NCI-H1436 treated with DMSO at 0.1 percent for 48 hours (cell line): ENCODE data around the gene FREM3.
"Not testable (repeated sequence)": the region's sequence is repeated elsewhere in the genome, so short reads cannot be mapped to it uniquely, and the experiment has no call there.

Experiments used
- DNase-seq: peaks from one replicate; lab custom pipeline; 2025; lab: John Stamatoyannopoulos, UW

Gene FREM3

GRCh38 chr4:143700416-143701352 is at the start of gene FREM3:
Gene FREM3, minus strand, starts transcription at chr4:143700675. Its CDS starts 0 bp downstream, at chr4:143700675.
- DNase-seq: no peak

GRCh38 chr4:143745874-143746273 is 45.4 kb upstream of the FREM3 start:
- DNase-seq: no peak

DNA sequence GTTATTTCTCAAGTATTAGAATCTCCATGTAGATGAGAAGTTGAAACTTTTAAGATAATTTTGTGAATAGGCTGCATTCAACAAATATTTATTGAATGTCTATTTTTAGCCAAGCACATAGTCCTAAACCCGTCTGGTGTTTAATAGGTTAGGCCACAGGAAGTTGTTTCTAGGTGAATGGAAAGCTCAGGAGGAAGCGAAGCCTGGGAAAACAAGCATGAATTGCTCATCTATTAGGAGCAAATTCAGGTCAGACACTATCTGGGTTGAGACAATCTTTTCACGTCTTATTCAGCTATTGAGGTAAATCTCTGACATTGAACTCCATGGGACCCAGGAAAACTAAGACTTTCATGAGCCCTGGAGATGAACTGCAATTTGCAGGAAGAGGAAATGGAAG is 43.1 kb upstream of the FREM3 start:
- DNase-seq: no peak

GRCh38 chr4:143742834-143743233 is 42.4 kb upstream of the FREM3 start:
- DNase-seq: no peak

DNA sequence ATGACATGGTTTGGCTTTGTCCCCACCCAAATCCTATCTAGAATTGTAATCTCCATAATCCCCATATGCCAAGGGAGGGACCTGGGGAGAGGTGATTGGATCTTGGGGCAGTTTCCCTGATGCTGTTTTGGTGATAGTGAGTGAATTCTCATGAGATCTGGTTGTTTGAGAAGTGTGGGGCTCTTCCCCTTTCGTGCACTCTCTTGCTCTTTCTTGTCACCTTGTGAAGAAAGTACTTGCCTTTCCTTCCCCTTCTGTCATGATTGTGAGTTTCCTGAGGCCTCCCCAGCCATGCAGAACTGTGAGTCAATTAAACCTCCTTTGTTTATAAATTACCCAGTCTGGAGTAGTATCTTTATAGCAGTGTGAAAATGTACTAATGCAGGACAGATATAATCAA is 36.4 kb upstream of the FREM3 start:
- no peak for DNase-seq

DNA sequence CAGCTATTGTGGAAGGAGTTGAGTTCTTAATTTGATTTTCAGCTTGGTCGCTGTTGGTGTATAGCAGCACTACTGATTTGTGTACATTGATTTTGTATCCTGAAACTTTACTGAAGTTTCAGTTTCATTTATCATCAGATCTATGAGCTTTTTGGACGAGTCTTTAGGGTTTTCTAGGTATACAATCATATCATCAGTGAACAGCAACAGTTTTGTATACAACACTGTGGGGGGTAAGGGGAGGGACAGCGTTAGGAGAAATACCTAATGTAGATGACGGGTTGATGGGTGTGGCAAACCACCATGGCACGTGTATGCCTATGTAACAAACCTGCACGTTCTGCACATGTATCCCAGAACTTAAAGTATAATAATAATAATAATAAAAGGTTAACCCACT is 35.6 kb upstream of the FREM3 start:
- not testable (repeated sequence) for DNase-seq

GRCh38 chr4:143728166-143728565 is 27.7 kb upstream of the FREM3 start:
- DNase-seq: no peak

DNA sequence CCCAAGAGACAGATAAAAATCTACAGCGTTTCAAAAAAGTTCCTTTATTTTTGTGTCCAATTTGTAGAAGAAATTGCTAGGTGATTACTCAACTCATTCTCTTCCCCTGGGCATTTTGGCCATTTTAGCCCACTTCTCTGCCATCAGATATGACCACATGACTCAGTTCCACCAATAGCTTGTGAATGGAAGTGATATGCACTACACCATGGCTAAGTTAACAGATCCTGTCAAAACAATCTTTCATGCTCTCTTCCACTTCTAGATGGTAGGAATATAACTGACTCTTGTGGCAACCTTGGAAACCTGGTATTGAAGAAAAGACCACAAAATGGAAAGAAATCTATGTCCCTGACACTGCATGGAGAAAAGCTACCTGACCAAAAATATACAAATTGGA is 26.2 kb upstream of the FREM3 start:
- DNase-seq: no peak

GRCh38 chr4:143721317-143721716 is 20.8 kb upstream of the FREM3 start:
- no peak for DNase-seq

- not testable (repeated sequence) for DNase-seq
Observed at GRCh38 chr4:143718748-143719147, 18.3 kb upstream of the FREM3 start.

DNA sequence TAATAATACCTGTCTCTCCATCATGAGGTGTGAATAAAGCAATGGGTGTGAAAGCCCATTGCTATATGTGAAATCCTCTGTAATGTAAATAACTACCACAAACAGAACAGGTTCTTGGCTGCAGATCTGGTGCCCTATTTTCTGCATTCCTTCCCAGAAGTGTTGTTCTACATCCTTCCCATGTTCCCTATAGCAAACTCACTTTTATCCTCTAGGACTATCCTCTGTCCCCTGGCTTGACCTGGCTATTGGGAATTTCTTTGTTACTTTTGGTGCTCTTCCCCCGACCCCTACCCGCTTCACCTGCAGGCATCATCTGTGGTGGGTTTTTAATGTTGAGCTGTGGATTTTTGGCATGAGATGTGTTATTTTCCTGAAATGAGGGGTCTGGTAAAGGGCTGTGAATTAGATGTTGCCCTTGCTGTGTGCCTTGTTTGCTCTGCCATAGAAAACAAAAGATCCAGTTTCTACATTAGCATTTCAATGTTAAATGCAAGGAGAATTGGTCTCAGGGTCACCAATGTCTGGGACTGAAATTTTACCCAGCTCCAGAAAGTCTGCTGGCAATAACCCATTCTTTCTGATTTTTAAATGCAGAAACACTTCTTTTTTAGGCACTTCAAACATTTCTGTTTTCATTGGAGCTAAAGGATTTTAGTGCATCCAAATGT is 13.6 kb upstream of the FREM3 start:
- no peak for DNase-seq

DNA sequence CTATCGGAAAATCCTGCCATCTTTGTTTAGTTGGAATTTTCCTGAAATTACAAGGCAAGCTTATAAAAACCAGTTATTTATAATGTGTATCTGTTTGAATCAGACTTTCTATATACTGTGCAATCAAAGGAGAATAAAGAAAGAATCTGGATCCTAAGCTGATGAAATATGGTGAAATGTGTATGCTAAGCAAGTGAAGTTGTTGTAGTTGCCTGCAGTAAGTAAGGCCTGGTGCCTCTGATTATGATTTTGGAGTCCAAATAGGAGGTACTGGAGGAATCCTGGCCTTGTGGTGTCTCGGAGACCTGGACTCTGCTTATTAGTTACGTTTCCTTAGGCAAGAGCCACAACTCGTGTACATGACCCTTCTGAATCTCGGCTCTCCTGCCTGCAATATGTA is 13.1 kb upstream of the FREM3 start:
- no peak for DNase-seq

GRCh38 chr4:143712155-143712550 is 11.7 kb upstream of the FREM3 start:
- no peak for DNase-seq

DNA sequence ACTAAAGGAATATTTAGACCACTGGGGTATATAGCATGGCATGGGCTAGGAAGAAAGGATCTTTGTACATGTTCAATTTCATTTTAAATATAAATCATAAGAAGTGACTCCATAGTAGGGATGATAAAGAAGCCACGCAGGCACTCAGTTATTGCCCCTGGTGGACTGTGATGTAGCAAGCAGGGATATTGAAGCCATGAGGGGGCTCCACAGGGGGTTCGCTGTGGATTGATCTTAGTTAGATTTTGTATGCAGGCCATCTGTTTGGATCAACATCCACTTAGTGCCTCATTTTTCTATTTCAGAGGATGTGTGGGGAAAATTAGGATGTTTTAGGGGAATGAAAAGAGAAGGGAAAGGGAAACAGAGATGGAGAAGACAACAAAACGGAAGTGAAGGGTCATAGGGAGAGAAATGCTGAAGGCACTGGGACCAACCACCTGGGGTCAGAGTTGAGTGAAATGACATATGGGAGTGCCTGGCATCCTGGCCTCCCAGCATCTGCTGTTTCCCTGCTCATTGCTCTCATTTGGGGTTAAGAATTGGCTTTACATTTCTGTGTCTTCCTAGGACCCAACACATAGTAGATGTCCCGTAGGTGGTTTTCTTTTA is 11.2 kb upstream of the FREM3 start:
- no peak for DNase-seq

DNA sequence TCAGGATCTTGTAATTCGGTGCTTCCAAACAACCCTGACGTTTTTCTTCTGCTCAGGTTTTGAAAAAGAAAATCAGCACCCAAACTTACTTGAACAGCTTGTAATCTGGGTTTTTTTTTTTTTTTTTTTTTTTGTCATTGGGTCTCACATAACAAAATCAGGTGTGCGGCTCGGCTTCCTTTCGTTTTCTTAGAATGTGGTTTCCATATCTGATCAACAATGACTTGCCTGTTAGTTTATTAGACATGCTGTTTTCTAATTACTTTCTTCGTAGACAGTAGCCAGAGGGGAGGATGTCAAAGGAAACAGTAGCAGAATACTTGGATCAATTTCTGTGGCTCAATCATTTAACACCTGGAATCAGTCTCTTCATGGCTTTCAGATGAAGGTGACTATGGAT is 890 bp upstream of the FREM3 start:
- no peak for DNase-seq

DNA sequence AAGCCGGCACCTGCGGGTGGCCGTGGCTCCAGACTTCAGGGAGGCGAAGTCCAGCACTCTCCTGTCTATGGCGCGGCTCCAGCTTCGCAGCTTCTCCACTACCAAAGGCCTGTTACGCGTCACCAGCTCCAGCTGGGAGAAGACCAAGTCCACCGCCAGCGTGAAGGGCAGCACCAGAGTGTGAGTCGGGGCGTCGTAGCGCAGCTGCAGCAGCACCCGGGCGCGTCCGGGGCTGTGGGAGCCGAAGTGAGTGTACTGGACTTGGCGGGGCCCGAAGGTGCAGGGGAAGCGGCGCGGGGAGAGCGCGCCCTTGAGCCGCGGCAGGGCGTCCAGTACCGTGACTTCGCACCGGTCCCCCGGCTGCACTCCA is 444 bp downstream of the FREM3 start:
- DNase-seq: no peak

DNA sequence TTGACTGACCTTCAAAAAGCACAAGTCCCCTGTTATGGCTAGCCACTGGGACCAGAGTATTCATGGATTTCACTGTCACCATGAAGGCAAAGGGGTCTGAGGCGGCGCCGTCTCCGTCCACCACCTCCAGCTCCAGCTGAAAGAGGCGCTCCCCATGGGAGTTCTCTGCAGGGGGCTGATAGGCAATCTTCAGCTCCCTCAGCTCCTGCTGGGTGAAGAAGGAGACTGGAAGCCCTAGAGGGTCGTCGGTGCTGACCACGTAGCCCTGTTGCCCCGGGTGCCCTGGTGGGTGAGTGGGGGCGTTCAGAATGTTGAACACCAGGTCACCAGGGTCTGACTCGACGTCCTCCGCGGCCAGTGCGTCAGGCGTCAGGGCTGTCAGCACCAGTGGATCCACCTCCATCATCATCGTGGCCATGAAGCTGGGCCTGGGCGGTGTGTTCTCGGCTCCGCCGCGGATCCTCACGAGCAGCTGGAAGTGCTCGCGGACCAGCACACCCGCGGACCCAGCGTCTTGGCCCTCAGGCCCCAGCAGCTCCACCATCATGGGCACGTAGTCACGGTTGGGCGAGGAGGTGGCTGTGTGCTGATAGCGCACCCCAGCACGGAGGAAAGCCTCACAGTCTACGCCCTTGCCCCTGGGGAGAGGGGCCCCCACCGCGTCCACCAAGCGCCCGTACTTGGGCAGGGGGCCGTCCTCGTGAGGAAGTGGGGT is 987 bp downstream of the FREM3 start:
- DNase-seq: no peak

GRCh38 chr4:143693856-143694255 is 6.6 kb downstream of the FREM3 start:
- DNase-seq: no peak

DNA sequence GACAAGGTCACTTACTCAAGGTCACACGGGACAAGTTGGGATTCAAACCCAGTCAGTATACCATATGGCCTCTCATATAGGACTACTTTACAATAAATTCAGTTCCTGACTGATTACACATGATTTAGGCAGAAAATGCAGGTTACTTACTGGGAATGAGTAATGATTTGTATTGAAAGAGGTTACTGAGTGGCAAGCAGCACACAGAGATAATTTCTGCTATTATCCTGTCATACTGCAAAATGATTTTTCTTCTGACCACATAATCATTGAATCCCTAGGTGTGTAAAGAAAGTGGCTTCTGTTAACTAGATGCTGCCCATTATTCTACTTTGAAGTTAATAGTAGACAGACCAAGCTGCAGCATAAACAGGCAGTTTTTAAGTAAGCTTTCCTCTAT is 8.2 kb downstream of the FREM3 start:
- no peak for DNase-seq

GRCh38 chr4:143679434-143679833 is 21.0 kb downstream of the FREM3 start:
- no peak for DNase-seq

GRCh38 chr4:143673629-143674028 is 26.8 kb downstream of the FREM3 start:
- DNase-seq: not testable (repeated sequence)

- DNase-seq: no peak
Observed at GRCh38 chr4:143668930-143669552, 31.4 kb downstream of the FREM3 start.
